Neural crest cell (in vitro differentiated cells): ENCODE measurements around the gene PUS10. TPM values are rescaled to one million over a fixed set of nuclear protein-coding genes. Genes with fewer than 3 reads are reported as not detected.

Source experiments
- DNase-seq: peaks from one replicate; pipeline ENCODE4 v3.0.0; 2021; ENCODE audit warnings: low read depth, mixed read lengths, low spot score
- H3K27ac Mint-ChIP-seq: one replicate; pipeline ENCODE4 v1.8.0; 2021; ENCODE audit warnings: mild to moderate bottlenecking, mixed read lengths; ENCODE audit not compliant: unreplicated experiment
- H3K27me3 Mint-ChIP-seq: 2 replicates; pipeline ENCODE4 v1.8.0; 2021; ENCODE audit warnings: low read depth, mild to moderate bottlenecking, mixed read lengths
- H3K36me3 Mint-ChIP-seq: 2 replicates; pipeline ENCODE4 v1.8.0; 2021; ENCODE audit warnings: low read depth, mild to moderate bottlenecking, mixed read lengths
- H3K4me1 Mint-ChIP-seq: 2 replicates; pipeline ENCODE4 v1.8.0; 2021; ENCODE audit warnings: mixed read lengths
- H3K4me3 Mint-ChIP-seq: one replicate; pipeline ENCODE4 v1.8.0; 2021; ENCODE audit warnings: mild to moderate bottlenecking, mixed read lengths
- H3K9me3 Mint-ChIP-seq: 2 replicates; pipeline ENCODE4 v1.8.0; 2021; ENCODE audit warnings: mixed read lengths
- total RNA-seq: library from RNA; stranded (reverse); gene quantifications from 2 replicates; pipeline ENCODE4 v1.2.1, GENCODE V29; 2021
- TF ChIP-seq, protein P1 (sequence below): fragments of 200-600 bp; sonication (generic); conservative IDR thresholded peaks from 2 replicates; pipeline ENCODE4 v1.5.0; 2021; ENCODE audit warnings: antibody characterized with exemption, mild to moderate bottlenecking

Gene PUS10
- total RNA-seq, 1 donor from 2014 or later: 5.0 TPM

DNA sequence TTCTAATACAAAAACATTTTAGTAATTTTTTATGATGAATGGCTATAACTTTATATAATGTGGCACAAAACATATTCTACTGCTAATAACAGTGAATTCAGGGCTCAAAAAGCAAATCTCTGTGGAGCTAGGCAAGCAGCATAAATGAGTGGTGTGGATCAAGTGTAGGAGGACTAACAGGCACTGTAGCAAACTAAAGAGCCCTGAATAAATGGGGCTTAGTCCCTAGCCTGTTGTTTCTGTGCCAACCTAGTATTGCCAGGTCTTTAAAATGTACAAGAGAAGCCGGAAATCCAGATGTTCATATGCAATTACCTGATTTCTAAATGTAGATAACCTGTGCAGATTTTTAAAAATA is 118.2 kb downstream of the PUS10 start:
- no peaks in the 10 kb centered on the region for H3K9me3 Mint-ChIP-seq
- H3K27me3 Mint-ChIP-seq: no peaks in the 10 kb centered on the region
- no peak overlapping the region for H3K4me3 Mint-ChIP-seq
- DNase-seq: no peak
- no peak overlapping the region for H3K27ac Mint-ChIP-seq
- TF ChIP-seq, protein P1, sequence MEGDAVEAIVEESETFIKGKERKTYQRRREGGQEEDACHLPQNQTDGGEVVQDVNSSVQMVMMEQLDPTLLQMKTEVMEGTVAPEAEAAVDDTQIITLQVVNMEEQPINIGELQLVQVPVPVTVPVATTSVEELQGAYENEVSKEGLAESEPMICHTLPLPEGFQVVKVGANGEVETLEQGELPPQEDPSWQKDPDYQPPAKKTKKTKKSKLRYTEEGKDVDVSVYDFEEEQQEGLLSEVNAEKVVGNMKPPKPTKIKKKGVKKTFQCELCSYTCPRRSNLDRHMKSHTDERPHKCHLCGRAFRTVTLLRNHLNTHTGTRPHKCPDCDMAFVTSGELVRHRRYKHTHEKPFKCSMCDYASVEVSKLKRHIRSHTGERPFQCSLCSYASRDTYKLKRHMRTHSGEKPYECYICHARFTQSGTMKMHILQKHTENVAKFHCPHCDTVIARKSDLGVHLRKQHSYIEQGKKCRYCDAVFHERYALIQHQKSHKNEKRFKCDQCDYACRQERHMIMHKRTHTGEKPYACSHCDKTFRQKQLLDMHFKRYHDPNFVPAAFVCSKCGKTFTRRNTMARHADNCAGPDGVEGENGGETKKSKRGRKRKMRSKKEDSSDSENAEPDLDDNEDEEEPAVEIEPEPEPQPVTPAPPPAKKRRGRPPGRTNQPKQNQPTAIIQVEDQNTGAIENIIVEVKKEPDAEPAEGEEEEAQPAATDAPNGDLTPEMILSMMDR: no peak
- no peaks in the 10 kb centered on the region for H3K4me1 Mint-ChIP-seq
- peaks cover 3% of the 10 kb centered on the region for H3K36me3 Mint-ChIP-seq

DNA sequence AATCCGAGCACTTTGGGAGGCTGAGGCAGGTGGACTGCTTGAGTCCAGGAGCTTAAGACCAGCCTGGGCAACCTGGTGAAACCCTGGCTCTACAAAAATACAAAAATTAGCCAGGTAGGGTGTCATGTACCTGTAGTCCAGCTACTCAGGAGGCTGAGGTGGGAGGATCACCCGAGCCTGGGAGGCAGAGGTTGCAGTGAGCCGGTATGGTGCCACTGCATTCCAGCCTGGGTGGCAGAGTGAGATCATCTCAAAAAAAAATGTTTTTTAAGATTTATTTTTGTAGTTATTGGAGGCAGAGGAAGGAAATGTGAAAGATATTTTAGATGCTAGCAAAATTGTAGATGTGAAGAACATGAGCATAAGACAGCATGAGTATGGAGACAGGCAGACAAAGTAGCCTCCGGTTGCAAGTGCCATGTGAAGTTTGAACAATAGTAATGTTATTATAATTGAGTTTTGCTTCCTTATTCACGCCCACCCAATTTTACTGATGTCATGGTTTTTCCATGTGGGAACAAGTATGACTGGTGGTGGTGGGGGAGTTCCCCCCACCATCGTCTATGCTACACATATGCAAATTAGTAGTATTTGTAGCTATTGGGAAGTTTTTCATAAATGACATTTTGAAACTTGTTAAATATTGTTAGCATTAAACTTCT is 118.7 kb downstream of the PUS10 start:
- TF ChIP-seq, protein P1: no peak

DNA sequence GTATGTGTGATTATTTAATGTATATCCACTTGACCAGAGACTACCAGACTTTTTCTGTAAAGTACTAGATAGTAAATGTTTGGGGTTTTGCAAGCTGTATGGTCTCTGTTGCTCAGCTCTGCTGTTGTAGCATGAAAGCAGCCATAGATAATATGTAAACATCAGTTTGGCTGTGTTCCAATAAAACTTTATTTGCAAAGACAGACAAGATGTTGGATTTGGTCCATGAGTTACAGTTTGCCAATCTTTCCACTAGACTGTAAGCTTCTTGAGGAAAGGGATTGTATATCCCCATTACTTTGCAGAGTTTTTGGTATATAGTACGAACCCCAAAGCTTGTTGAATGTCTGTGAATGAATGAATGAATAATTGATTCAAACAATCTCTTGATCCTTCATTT is 119.5 kb downstream of the PUS10 start:
- H3K4me3 Mint-ChIP-seq: no peak overlapping the region
- no peak overlapping the region for H3K27ac Mint-ChIP-seq

More for the DNA sequence above, 118.7 kb downstream of the PUS10 start:
- Mint-ChIP-seq H3K9me3 (no peaks in the 10 kb centered on the region), H3K4me3 (no peak overlapping the region), H3K27me3 (no peaks in the 10 kb centered on the region), H3K36me3 (peaks cover 3% of the 10 kb centered on the region), H3K27ac (no peak overlapping the region), H3K4me1 (no peaks in the 10 kb centered on the region)
- DNase-seq: no peak

More for the DNA sequence above, 119.5 kb downstream of the PUS10 start:
- H3K36me3 Mint-ChIP-seq: peaks cover 5% of the 10 kb centered on the region
- DNase-seq: no peak
- H3K4me1 Mint-ChIP-seq: no peaks in the 10 kb centered on the region
- TF ChIP-seq, protein P1: no peak
- no peaks in the 10 kb centered on the region for H3K27me3 Mint-ChIP-seq
- H3K9me3 Mint-ChIP-seq: no peaks in the 10 kb centered on the region

Other genes with a start within 250 kb of the PUS10 start
- gene REL, start 136.7 kb downstream of the PUS10 start, total RNA-seq: 8.7 and 9.8 TPM in 2 replicates
- 25.2 and 26.9 TPM in 2 replicates for gene PEX13, start 535 bp downstream of the PUS10 start, total RNA-seq
- gene SANBR, start 47.6 kb upstream of the PUS10 start, total RNA-seq: 30.3 and 33.3 TPM in 2 replicates
- gene C2orf74, start 143.9 kb upstream of the PUS10 start, total RNA-seq: 9.0 and 10.0 TPM in 2 replicates